Naive thymus-derived CD4-positive, alpha-beta T cell (primary cell): ENCODE measurements around the gene LYPD6. TPM values are rescaled to one million over a fixed set of nuclear protein-coding genes. Genes with fewer than 3 reads are reported as not detected.

Experiments used
- ATAC-seq: fragments of 150-1000 bp; cut with Tn5 transposase; 2 replicates; pipeline ENCODE4 v1.10.0; 2021; ENCODE audit warnings: mild to moderate bottlenecking, moderate library complexity
- CTCF ChIA-PET: fragments of 350-600 bp; sonication (Branson Sonifier 250); formaldehyde crosslinking; loops from one replicate; lab custom pipeline; 2021; ENCODE audit warnings: antibody characterized with exemption; lab: Charles Lee
- POLR2A ChIA-PET: fragments of 350-600 bp; sonication (Branson Sonifier 250); formaldehyde crosslinking; loops from one replicate; lab custom pipeline; 2021; ENCODE audit warnings: antibody characterized with exemption, inconsistent platforms; lab: Charles Lee
- DNase-seq, 9 donors: peaks; one replicate each; pipeline versions ENCODE4 v3.0.0 to v3.0.0-alpha.2; 2020 to 2022; ENCODE audit warnings: mixed read lengths in 1 of 9
- H3K27ac ChIP-seq: one replicate; pipeline ENCODE4 v1.7.0; 2013; ENCODE audit warnings: mild to moderate bottlenecking, low read depth, low read length, moderate library complexity
- H3K27me3 ChIP-seq, 2 donors: one replicate each; pipeline ENCODE4 v1.7.0; 2013; ENCODE audit warnings: low read length in 2 of 2, mild to moderate bottlenecking in 2 of 2, moderate library complexity in 2 of 2; ENCODE audit not compliant: control insufficient read depth in 2 of 2, insufficient read depth in 2 of 2
- H3K36me3 ChIP-seq, 3 experiments: 1 replicate in 2 of 3; 2 replicates in 1 of 3; pipeline ENCODE4 v1.7.0; 2013; ENCODE audit warnings: low read length in 3 of 3, mild to moderate bottlenecking in 3 of 3, moderate library complexity in 1 of 3; ENCODE audit not compliant: insufficient read depth in 3 of 3, control insufficient read depth in 2 of 3
- H3K4me1 ChIP-seq, 2 donors: one replicate each; pipeline ENCODE4 v1.7.0; 2013; ENCODE audit warnings: low read length in 2 of 2, mild to moderate bottlenecking in 2 of 2, moderate library complexity in 1 of 2; ENCODE audit not compliant: control insufficient read depth in 2 of 2, insufficient read depth in 2 of 2
- H3K4me3 ChIP-seq: 2 replicates; pipeline ENCODE4 v1.7.0; 2013; ENCODE audit warnings: mild to moderate bottlenecking, low read length
- H3K9me3 ChIP-seq, 3 experiments: 1 replicate in 2 of 3; 2 replicates in 1 of 3; pipeline ENCODE4 v1.7.0; 2013; ENCODE audit warnings: low read length in 3 of 3; ENCODE audit not compliant: control insufficient read depth in 2 of 3
- H3K27ac Mint-ChIP-seq, 9 donors: one replicate each; pipeline ENCODE4 v1.8.0; 2020 to 2022; ENCODE audit warnings: mixed read lengths in 9 of 9, mild to moderate bottlenecking in 8 of 9, moderate library complexity in 5 of 9, inconsistent platforms in 2 of 9
- H3K27me3 Mint-ChIP-seq, 5 donors: one replicate each; pipeline ENCODE4 v1.8.0; 2021 to 2022; ENCODE audit warnings: mixed read lengths in 5 of 5, mild to moderate bottlenecking in 1 of 5
- H3K36me3 Mint-ChIP-seq, 5 donors: one replicate each; pipeline ENCODE4 v1.8.0; 2020 to 2022; ENCODE audit warnings: mixed read lengths in 5 of 5, mild to moderate bottlenecking in 3 of 5, inconsistent platforms in 1 of 5
- H3K4me1 Mint-ChIP-seq, 7 donors: one replicate each; pipeline ENCODE4 v1.8.0; 2020 to 2022; ENCODE audit warnings: mixed read lengths in 7 of 7, mild to moderate bottlenecking in 3 of 7, inconsistent platforms in 1 of 7
- H3K4me3 Mint-ChIP-seq, 10 donors: one replicate each; pipeline ENCODE4 v1.8.0; 2020 to 2022; ENCODE audit warnings: mild to moderate bottlenecking in 10 of 10, mixed read lengths in 10 of 10, moderate library complexity in 6 of 10, inconsistent platforms in 2 of 10
- H3K9me3 Mint-ChIP-seq, 11 donors: one replicate each; pipeline ENCODE4 v1.8.0; 2020 to 2022; ENCODE audit warnings: mixed read lengths in 11 of 11, mild to moderate bottlenecking in 4 of 11, inconsistent platforms in 1 of 11, moderate library complexity in 1 of 11
- intact Hi-C, 2 donors: fragments of 100-400 bp; cut with micrococcal nuclease; formaldehyde crosslinking; loops; one replicate each; pipeline ENCODE4 v1.15.1; 2023
- polyA plus RNA-seq, 2 donors: library from polyadenylated mRNA; unstranded; fragments of 300-500 nt; fragmentation: Illumina TruSeq; gene quantifications; one replicate each; pipeline ENCODE4 v1.2.3, GENCODE V29; 2021
- total RNA-seq, 6 experiments: library from RNA in 5 of 6; stranded (reverse) in 5 of 6; gene quantifications; 1 replicate in 5 of 6; 2 replicates in 1 of 6; pipeline ENCODE4 v1.2.3 and lab custom pipeline; 2021 to 2026

Gene LYPD6
- total and polyA plus RNA-seq, 7 experiments from 2014 or later: not detected

DNA sequence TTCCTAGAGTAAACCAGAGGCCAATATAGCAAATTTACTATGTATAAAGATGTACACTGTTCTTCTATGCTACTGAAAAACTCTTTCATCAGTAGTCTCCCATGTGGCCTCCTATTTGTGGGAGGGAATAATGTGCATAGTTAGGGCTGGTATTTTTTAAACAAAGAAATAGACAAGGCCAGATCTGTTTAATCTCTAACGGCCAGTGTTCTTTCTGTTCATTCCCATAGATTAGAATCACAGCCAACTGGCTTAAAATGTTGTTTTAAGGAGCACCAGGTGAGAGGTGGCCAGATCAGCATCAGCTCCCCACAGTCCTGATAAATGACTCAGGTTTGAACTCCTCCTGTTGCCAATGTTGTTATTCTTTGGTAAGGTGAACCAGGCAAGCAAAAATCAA is 12.1 kb downstream of the LYPD6 start:
- ATAC-seq (no peak), DNase-seq (no peak)
- peaks cover 0 to 10% (median 2%) of the 10 kb centered on the region in 5 donors for H3K27me3 Mint-ChIP-seq
- Histone ChIP-seq H3K9me3 (no peaks in the 10 kb centered on the region), H3K27ac (no peak overlapping the region), H3K36me3 (no peaks in the 10 kb centered on the region), H3K4me1 (no peaks in the 10 kb centered on the region), H3K4me3 (no peak overlapping the region), H3K27me3 (no peaks in the 10 kb centered on the region)
- H3K36me3 Mint-ChIP-seq: no peaks in the 10 kb centered on the region
- CTCF ChIA-PET: no interaction called here
- intact Hi-C loops: no loop called here
- POLR2A ChIA-PET: no interaction called here
- H3K4me1 Mint-ChIP-seq: no peaks in the 10 kb centered on the region
- H3K9me3 Mint-ChIP-seq: peaks cover 0 to 7% (median 0%) of the 10 kb centered on the region in 11 donors
- no peak overlapping the region for H3K27ac Mint-ChIP-seq
- no peak overlapping the region for H3K4me3 Mint-ChIP-seq

DNA sequence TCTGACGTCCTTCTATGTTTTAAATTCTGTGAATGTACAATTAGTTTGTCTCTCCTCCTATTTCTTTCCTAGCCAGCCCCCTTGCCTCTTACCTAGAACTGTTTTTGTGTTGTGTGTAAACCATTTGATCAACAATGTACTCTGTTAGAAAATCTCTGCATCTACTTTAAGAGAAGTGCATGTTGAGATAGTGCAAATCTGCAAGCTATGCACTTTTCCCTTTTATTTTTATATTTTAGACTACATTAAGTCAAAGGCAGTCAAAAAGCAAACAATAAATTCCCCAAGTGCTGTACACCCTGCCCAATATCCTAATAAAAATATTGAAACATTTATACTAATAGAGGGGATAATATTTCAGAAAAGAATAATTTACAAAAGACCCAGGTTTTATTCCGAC is 13.7 kb downstream of the LYPD6 start:
- no peak overlapping the region for H3K4me3 Mint-ChIP-seq
- peaks cover 6 to 20% (median 12%) of the 10 kb centered on the region in 5 donors for H3K27me3 Mint-ChIP-seq
- Histone ChIP-seq H3K4me3 (no peak overlapping the region), H3K36me3 (no peaks in the 10 kb centered on the region), H3K27me3 (no peaks in the 10 kb centered on the region), H3K27ac (no peak overlapping the region), H3K9me3 (no peaks in the 10 kb centered on the region), H3K4me1 (no peaks in the 10 kb centered on the region)
- no peak for ATAC-seq
- H3K27ac Mint-ChIP-seq: no peak overlapping the region
- H3K9me3 Mint-ChIP-seq: peaks cover 0 to 2% (median 0%) of the 10 kb centered on the region in 11 donors
- POLR2A ChIA-PET: interaction anchor here (0.7 kb wide), 1 partner anchor 67 kb away, joined by 3 read pairs; no protein-coding TSS in a partner anchor
- intact Hi-C loops: no loop called here
- CTCF ChIA-PET: no interaction called here
- H3K4me1 Mint-ChIP-seq: no peaks in the 10 kb centered on the region
- no peaks in the 10 kb centered on the region for H3K36me3 Mint-ChIP-seq
- no peak for DNase-seq

DNA sequence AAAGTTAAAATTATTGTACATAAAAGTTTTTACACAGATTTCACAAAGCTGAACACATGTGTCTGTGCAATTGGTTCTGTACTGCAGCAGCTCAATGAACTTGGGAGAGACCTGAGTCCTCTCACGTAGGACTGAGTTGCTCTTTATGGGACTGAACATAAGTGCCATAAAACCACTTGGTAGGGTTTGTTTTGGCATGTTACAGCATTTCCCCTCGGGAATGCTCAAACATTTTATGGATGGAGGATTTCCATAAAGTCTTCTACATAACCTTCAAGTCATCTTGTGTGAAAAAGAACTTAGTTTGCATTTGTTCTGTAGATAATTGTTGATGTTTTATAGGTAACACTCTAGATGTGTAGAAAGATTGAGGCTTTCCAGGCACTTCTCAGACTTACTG is 15.9 kb downstream of the LYPD6 start:
- Histone ChIP-seq H3K4me1 (no peaks in the 10 kb centered on the region), H3K4me3 (no peak overlapping the region), H3K27ac (no peak overlapping the region), H3K36me3 (no peaks in the 10 kb centered on the region), H3K9me3 (no peaks in the 10 kb centered on the region), H3K27me3 (no peaks in the 10 kb centered on the region)
- H3K4me1 Mint-ChIP-seq: no peaks in the 10 kb centered on the region
- peaks cover 0 to 2% (median 0%) of the 10 kb centered on the region in 11 donors for H3K9me3 Mint-ChIP-seq
- no peak for ATAC-seq
- H3K4me3 Mint-ChIP-seq: no peak overlapping the region
- no peak overlapping the region for H3K27ac Mint-ChIP-seq
- H3K27me3 Mint-ChIP-seq: peaks cover 6 to 22% (median 15%) of the 10 kb centered on the region in 5 donors
- no peak for DNase-seq
- no peaks in the 10 kb centered on the region for H3K36me3 Mint-ChIP-seq
- POLR2A ChIA-PET: no interaction called here
- CTCF ChIA-PET: no interaction called here
- intact Hi-C loops: no loop called here

DNA sequence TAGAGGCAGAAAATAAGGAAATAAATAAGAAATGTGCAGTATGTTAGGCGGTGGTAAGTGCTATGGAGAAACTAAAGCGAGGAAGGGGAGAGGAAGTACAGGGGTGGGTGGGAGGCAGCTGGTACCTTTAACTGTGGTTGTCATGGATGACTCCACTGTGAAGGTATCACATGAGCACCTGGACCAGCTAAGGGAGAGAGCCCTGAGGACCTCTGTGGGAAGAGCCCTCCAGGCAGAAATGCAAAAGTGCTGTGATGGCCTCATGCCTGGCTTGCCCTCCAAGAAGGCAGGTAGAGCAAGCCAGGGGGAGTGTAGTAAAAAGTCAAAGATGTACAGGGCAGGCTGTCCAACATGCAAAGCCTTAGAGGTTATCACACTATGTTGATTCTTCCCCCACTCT is 17.9 kb downstream of the LYPD6 start:
- Mint-ChIP-seq H3K4me1 (no peaks in the 10 kb centered on the region), H3K4me3 (no peak overlapping the region), H3K27ac (no peak overlapping the region), H3K27me3 (peaks cover 4 to 26% (median 15%) of the 10 kb centered on the region in 5 donors), H3K9me3 (peaks cover 0 to 2% (median 0%) of the 10 kb centered on the region in 11 donors), H3K36me3 (no peaks in the 10 kb centered on the region)
- ChIA-PET POLR2A (no interaction called here), CTCF (no interaction called here)
- no peak overlapping the region for H3K27ac ChIP-seq
- ATAC-seq (no peak), DNase-seq (no peak)
- no peaks in the 10 kb centered on the region for H3K27me3 ChIP-seq
- H3K9me3 ChIP-seq: no peaks in the 10 kb centered on the region
- H3K4me1 ChIP-seq: no peaks in the 10 kb centered on the region
- no peak overlapping the region for H3K4me3 ChIP-seq
- no peaks in the 10 kb centered on the region for H3K36me3 ChIP-seq
- intact Hi-C loops: no loop called here

DNA sequence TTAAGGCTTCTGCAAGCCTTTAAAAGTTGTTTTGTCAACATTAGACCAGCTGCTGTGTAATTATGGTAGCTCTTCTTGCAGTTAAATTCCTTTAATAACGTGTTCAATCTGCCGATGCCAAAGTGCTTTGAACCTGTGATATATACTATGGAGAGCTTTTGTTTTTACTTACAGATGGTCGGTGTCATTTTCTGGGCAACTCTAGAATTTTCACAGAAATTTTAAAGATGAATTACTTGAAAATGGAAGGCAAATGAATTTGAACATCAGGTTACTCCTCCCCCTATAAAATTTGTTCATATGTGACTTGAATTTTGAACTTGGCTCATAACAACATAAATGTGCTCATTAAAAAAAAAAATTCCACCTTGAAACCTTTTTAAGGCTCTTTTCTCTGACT is 23.0 kb downstream of the LYPD6 start:
- CTCF ChIA-PET: no interaction called here

DNA sequence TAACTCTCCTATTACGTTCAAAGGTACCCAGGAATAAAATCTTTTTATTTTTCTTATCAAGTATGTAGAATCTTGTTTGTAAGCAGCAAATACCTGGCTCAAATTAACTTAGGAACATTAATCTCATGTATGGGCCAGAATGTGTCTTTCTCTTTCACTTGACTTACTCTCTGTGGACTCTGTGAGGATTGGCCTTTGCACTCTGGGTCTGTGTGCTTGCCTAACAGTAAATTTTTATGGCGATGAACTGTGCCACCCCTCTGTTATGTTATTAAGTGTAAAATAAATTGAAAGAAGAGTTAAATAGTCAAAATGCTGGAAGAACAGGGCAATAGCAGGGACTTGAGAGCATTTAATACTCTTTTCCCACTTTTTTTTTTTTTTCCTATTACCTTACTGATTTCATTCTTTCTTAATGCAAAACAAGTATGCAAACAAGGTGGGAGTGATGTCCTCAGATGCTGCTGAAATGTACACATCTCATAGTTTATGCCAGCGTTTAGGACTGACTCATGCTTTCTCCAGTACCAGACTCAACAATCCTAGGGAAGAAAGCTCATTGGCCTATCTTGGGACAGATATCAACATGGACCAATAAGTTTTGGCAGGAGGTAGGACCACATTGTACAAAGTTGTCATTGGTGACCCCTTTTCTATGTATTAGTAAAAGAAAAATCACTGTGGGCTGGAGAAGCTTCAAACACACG is 25.5 kb downstream of the LYPD6 start:
- no peak for DNase-seq
- Histone ChIP-seq H3K27me3 (no peaks in the 10 kb centered on the region), H3K4me1 (no peaks in the 10 kb centered on the region), H3K4me3 (no peak overlapping the region), H3K9me3 (no peaks in the 10 kb centered on the region), H3K27ac (no peak overlapping the region), H3K36me3 (no peaks in the 10 kb centered on the region)
- no peak overlapping the region for H3K4me3 Mint-ChIP-seq
- H3K4me1 Mint-ChIP-seq: no peaks in the 10 kb centered on the region
- intact Hi-C loops: no loop called here
- ChIA-PET CTCF (no interaction called here), POLR2A (no interaction called here)
- ATAC-seq: no peak
- no peak overlapping the region for H3K27ac Mint-ChIP-seq
- peaks cover 0 to 4% (median 0%) of the 10 kb centered on the region in 11 donors for H3K9me3 Mint-ChIP-seq
- peaks cover 0 to 6% (median 5%) of the 10 kb centered on the region in 5 donors for H3K27me3 Mint-ChIP-seq
- H3K36me3 Mint-ChIP-seq: no peaks in the 10 kb centered on the region

More for the DNA sequence above, 23.0 kb downstream of the LYPD6 start:
- no peak overlapping the region for H3K4me3 ChIP-seq
- ATAC-seq (no peak), DNase-seq (no peak)
- no peaks in the 10 kb centered on the region for H3K4me1 Mint-ChIP-seq
- peaks cover 0 to 2% (median 0%) of the 10 kb centered on the region in 11 donors for H3K9me3 Mint-ChIP-seq
- H3K4me3 Mint-ChIP-seq: no peak overlapping the region
- intact Hi-C loops: no loop called here
- POLR2A ChIA-PET: no interaction called here
- peaks cover 4 to 15% (median 10%) of the 10 kb centered on the region in 5 donors for H3K27me3 Mint-ChIP-seq
- H3K36me3 Mint-ChIP-seq: no peaks in the 10 kb centered on the region
- no peaks in the 10 kb centered on the region for H3K9me3 ChIP-seq
- no peaks in the 10 kb centered on the region for H3K4me1 ChIP-seq
- H3K27ac ChIP-seq: no peak overlapping the region
- H3K27ac Mint-ChIP-seq: no peak overlapping the region
- no peaks in the 10 kb centered on the region for H3K36me3 ChIP-seq
- H3K27me3 ChIP-seq: no peaks in the 10 kb centered on the region

DNA sequence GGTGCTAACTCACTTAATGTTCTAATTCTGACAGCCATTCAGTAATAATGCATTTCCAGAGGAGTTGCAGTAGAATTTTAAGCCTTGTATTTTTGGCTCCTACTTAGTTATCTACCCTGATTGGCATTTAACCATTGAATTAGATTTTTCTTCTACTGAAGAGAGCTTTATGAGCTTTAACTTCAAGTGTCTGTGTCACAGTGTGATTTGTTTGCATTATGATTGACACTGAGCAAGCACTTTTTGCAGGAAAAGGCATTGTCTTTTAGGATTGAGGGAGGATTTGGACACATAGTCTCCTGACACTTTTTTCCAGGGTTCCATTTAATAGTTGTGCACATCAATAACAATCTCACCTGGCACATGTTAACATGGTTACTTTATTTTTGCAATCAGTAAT is 26.7 kb downstream of the LYPD6 start:
- CTCF ChIA-PET: no interaction called here
- H3K9me3 ChIP-seq: no peaks in the 10 kb centered on the region
- no peaks in the 10 kb centered on the region for H3K27me3 ChIP-seq
- Mint-ChIP-seq H3K27ac (no peak overlapping the region), H3K4me3 (no peak overlapping the region), H3K4me1 (peaks cover 0 to 2% (median 0%) of the 10 kb centered on the region in 7 donors), H3K36me3 (no peaks in the 10 kb centered on the region), H3K9me3 (peaks cover 0 to 6% (median 0%) of the 10 kb centered on the region in 11 donors), H3K27me3 (peaks cover 0 to 13% (median 12%) of the 10 kb centered on the region in 5 donors)
- intact Hi-C loops: no loop called here
- no peaks in the 10 kb centered on the region for H3K36me3 ChIP-seq
- no peak overlapping the region for H3K27ac ChIP-seq
- ATAC-seq (no peak), DNase-seq (no peak)
- H3K4me1 ChIP-seq: no peaks in the 10 kb centered on the region
- H3K4me3 ChIP-seq: no peak overlapping the region
- POLR2A ChIA-PET: no interaction called here
